Dermis microvascular lymphatic vessel endothelial cell (primary cell): Measurements from ENCODE around the gene RXRG. TPM values are rescaled to one million over a fixed set of nuclear protein-coding genes. Genes with fewer than 3 reads are reported as not detected.
A peak's percentile ranks its signal among the peaks of the same experiment; 100 is the strongest.

ENCODE experiments used
- DNase-seq, 2 donors: peaks; one replicate each; pipeline versions ENCODE4 v3.0.0 to v3.0.0-alpha.2; 2010; ENCODE audit warnings: low read depth in 2 of 2
- total RNA-seq: library from RNA; depleted of rRNA; stranded (reverse); fragments of >200 nt; gene quantifications from 2 replicates; pipeline ENCODE4 v1.2.1, GENCODE V29; 2014

RXRG gene
- total RNA-seq, 1 donor from 2014 or later, result not detected

GRCh38 chr1:165371588-165372225 is 73.2 kb downstream of the RXRG start:
- no peak for DNase-seq

- DNase-seq, result peak; percentile 16 to 52
Observed at GRCh38 chr1:165369255-165369848, 75.6 kb downstream of the RXRG start.

GRCh38 chr1:165367375-165367993 is 77.4 kb downstream of the RXRG start:
- DNase-seq, result peak; percentile 71 to 80

DNA sequence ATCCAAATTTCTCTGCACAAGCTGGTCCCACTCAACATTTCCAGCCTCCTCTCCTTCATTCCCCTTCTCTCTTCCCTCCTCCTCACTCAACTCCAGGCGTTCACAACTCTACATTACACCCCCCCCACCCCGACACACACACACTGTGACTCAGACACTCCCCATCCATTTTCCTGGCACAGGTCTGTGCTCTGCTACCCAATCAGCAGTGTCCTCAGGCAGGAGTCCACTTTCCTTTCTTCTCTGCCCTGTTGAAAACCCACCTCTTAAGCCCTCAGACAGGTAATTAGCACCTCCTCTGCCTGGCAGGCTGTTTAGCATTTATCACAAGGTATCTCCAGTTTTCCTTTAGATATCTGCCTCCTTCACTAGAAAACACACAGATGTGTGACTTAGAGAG is 79.6 kb downstream of the RXRG start:
- DNase-seq, result no peak

- DNase-seq, result no peak
Observed at GRCh38 chr1:165364568-165365133, 80.3 kb downstream of the RXRG start.

DNA sequence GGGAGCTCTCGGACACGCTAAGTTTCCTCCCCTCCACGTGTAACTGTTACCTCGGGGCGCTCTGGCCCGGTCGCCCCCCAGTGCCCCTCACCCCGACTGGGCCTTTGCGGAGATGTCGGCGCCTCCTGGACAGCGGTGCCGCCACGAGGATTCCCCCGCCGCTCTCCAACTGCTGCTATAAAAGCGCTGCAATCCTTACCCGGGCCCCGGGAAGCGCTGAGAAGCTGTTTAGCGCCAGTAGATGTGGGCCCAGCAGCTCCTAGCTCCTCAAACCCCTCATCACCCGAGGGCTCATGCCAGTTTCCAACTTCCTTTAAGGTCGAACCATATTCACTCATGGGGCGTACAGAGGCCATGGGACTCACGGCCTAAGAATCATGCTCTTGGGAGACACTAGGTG is 88.0 kb downstream of the RXRG start:
- no peak for DNase-seq

DNA sequence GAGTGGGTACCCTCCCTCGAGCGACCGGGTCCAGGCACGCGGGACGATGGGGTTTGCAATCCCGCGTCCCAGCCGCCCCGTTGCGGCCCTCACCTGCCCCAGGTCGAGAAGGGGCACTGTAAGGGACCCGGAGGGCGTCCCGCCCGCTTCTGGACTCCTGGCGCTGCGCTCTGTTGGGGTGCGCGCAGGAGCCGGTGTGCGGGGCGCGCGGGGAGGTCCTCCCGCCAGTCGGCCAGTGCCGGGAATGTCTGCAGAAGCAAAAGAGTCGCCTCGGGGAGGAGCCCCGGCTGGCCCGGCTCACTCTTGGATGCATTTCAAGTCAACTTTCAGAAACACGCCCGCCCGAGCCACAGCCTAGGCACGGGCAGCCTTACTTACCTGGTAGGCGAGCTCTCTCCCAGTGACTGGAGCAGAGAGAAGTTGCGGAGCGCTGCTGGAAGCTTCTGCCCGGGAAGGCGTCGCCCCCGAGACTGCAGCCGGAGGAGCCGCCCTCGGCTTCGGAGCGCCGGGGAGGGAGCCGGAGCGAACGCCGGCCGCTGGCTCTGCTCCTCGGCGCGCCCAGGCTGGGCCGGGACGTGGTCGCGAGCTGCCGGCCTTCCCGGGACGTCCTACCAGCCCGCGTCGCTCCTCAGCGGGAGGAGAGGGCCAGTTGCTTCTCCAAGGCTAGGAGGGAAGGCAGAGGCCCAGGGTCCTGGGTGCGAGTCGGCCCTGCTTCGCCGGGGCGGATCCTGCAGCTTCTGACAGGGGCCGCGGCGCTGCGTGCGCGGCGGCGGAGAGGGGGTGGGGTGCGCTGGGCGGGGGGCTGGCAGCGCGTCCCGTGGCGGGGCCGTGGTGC is 88.7 kb downstream of the RXRG start, which contains the start of gene LMX1A:
Gene LMX1A, minus strand, starts transcription at position 739 of the 835 bp plus-strand sequence. CDS start 1,156 bp downstream, outside the sequence.
- no peak for DNase-seq

GRCh38 chr1:165355139-165355976 is 89.6 kb downstream of the RXRG start:
- DNase-seq, result no peak

DNA sequence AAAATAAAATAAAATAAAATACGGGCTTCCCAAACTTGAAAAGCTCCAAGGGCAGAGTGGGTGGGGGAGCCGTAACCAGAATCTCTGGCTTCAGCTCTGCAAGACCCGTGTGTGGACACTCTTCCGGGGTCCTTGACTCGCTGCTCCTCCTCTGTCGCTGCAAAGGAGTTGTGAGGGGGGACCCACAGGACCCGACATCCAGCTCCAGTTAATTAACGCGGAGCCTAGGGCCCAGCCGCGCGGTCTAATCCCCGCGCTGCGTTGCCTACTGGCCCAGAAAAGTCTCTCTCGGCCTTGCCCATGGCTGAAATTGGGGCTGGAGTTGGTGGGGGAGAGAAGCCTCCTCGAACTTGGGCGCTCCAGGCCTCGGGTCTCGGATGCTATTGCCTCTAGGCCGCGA is 90.2 kb downstream of the RXRG start:
- no peak for DNase-seq

DNA sequence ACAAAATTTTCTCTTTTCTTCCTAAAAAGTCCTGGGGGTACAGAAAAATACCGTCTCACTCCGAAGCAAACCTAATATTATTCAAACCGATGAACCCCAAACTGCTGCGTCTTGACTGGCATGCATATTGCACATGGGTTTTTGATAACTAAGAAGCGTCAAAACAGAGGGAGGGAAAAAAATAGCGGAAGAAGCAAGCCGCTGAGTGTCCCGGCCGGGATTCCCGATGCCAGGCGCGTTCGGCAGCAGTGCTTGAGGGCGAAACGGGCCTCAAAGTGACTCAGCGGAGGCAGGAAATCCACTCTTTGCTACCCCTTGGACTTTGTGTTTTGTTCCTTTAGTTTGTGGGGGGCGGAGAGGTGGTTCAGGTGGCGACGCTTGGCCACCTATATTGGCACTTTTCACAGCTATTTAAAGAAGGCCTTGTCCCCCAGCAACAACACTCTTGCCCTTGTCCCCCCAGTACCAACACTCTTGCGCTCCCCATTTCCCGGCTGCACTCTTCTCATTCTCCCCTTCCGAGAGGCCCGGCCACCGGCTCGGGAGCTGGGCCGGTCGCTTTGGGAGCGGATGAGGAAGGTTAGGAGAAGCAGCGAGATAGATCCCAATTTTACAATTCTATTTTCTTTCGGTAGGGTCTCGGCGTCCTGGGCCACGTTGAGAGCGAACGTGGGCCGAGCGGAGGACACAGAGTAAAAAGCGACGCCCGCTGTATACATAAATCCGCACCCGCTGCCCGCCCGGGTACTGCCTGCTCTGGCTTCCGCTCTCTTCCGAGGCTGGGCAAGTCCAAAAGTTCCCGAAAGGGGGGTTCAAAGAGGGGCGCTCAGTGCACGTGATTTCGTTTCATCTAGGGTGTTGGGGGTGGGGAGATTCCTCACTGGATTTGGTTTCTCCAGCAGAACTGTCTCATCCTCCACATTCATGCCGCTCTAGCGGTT is 90.9 kb downstream of the RXRG start:
- DNase-seq, result no peak

GRCh38 chr1:165352442-165353293 is 92.3 kb downstream of the RXRG start:
- DNase-seq, result no peak

- no peak for DNase-seq
Observed at GRCh38 chr1:165351863-165352441, 93.0 kb downstream of the RXRG start.

Other genes starting within 250 kb of the RXRG start
- gene LMX1A, start 88.4 kb downstream of the RXRG start, total RNA-seq, result not detected in 2 replicates
- gene LRRC52, start 98.9 kb upstream of the RXRG start, total RNA-seq, result not detected in 2 replicates
- 165 and 169 TPM in 2 replicates for gene MGST3, start 186.1 kb upstream of the RXRG start, total RNA-seq